Right cardiac atrium (tissue), 5 donors: Measurements from ENCODE around the gene ATXN3. TPM values are rescaled to one million over a fixed set of nuclear protein-coding genes. Genes with fewer than 3 reads are reported as not detected.

Experiments
- polyA plus RNA-seq: library from polyadenylated mRNA; stranded (reverse); fragments of 200-250 nt; gene quantifications from one replicate; pipeline ENCODE4 v1.2.3, GENCODE V29; 2013
- total RNA-seq, 4 donors: library from RNA; stranded (reverse); fragmentation: NEBNext Ultra II Directional; extraction: Animal tissue kit (Norgen Biotek cat#: 25700); gene quantifications; one replicate each; pipeline ENCODE4 v1.2.1, GENCODE V29; 2021
- donor health status: healthy with polysubstance abuse.
- donor health status: DM: no; HTN: yes; CAD: no.
- donor health status: DM: no; HTN: no; CAD: no.
- donor health status: DM: no; HTN: yes; CAD: no; lungs with severe emphysema.
- donor health status: DM: yes; HTN: yes; CAD: no.

Gene ATXN3
- total and polyA plus RNA-seq, 5 donors, result 9.6 to 24.3 (median 19.8) TPM

Other genes starting within 250 kb of the ATXN3 start
- 10 to 100 TPM in 3 of 4 donors, 1 to 10 TPM in 1; 8.6 to 17.4 (median 15.0) TPM for gene TC2N, start 239.0 kb downstream of the ATXN3 start, total RNA-seq
- 7.1 TPM for gene TC2N, start 239.0 kb downstream of the ATXN3 start, polyA plus RNA-seq
- 100 to 1,000 TPM in 3 of 4 donors, 10 to 100 TPM in 1; 99.7 to 173 (median 152) TPM for gene FBLN5, start 158.9 kb downstream of the ATXN3 start, total RNA-seq
- gene FBLN5, start 158.9 kb downstream of the ATXN3 start, polyA plus RNA-seq, result 122 TPM
- gene TRIP11, start 66.5 kb downstream of the ATXN3 start, total RNA-seq, result 10 to 100 TPM; 48.3 to 61.1 (median 55.5) TPM
- gene TRIP11, start 66.5 kb downstream of the ATXN3 start, polyA plus RNA-seq, result 6.9 TPM
- 100 to 1,000 TPM; 404 to 618 (median 503) TPM for gene NDUFB1, start 15.1 kb upstream of the ATXN3 start, total RNA-seq
- 2,907 TPM for gene NDUFB1, start 15.1 kb upstream of the ATXN3 start, polyA plus RNA-seq
- gene CPSF2, start 15.4 kb upstream of the ATXN3 start, total RNA-seq, result 10 to 100 TPM; 36.3 to 51.1 (median 40.0) TPM
- 9.3 TPM for gene CPSF2, start 15.4 kb upstream of the ATXN3 start, polyA plus RNA-seq
- under 1 TPM; 0.48 to 0.56 (median 0.52) TPM for gene SLC24A4, start 216.6 kb upstream of the ATXN3 start, total RNA-seq
- 0.50 TPM for gene SLC24A4, start 216.6 kb upstream of the ATXN3 start, polyA plus RNA-seq